Measurements from ENCODE around the gene ENO1.

DNA sequence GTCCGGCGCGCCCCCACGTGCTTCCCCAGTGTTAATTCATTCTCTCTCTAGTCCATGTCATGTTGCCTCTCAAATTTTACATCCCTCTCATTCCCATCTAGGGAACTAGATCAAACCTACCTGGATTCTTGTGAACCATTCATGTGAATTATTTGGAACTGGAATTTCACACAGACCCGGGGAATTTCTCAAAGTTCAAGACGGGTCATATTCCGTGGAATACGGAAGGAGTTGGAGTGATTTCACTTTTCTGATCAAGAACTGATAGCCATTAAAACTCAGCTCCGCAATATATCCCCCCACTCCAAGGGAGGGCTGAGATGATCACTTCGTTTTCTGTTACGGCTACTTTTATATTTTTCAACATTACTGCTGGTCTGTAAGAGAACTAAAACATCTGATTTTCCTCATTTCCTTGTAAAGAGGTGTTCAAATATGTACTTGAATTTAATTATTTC is 1.0 kb upstream of the ENO1 start:
- TF ChIP-seq YY1 (IDR thresholded peaks at IDR 0.05) (no peak), GABPA (IDR thresholded peaks at IDR 0.05 in 1 of 2, conservative IDR thresholded peaks at IDR 0.05 in 1 of 2) (no peak), FOXA1 (IDR thresholded peaks at IDR 0.05) (no peak), REST (IDR thresholded peaks at IDR 0.05) (no peak)
- TF ChIP-seq, protein P1, sequence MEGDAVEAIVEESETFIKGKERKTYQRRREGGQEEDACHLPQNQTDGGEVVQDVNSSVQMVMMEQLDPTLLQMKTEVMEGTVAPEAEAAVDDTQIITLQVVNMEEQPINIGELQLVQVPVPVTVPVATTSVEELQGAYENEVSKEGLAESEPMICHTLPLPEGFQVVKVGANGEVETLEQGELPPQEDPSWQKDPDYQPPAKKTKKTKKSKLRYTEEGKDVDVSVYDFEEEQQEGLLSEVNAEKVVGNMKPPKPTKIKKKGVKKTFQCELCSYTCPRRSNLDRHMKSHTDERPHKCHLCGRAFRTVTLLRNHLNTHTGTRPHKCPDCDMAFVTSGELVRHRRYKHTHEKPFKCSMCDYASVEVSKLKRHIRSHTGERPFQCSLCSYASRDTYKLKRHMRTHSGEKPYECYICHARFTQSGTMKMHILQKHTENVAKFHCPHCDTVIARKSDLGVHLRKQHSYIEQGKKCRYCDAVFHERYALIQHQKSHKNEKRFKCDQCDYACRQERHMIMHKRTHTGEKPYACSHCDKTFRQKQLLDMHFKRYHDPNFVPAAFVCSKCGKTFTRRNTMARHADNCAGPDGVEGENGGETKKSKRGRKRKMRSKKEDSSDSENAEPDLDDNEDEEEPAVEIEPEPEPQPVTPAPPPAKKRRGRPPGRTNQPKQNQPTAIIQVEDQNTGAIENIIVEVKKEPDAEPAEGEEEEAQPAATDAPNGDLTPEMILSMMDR (IDR thresholded peaks at IDR 0.05; ENCODE audit: low read depth, low read length, missing input control): no peak
